Heart right ventricle (tissue), 16 donors: ENCODE results near the gene SLC4A5. TPM values are rescaled to one million over a fixed set of nuclear protein-coding genes. Genes with fewer than 3 reads are reported as not detected.

ENCODE experiments used
- ATAC-seq, 8 donors: fragments of 200-7000 bp; cut with Tn5 transposase; one replicate each; pipeline ENCODE4 v1.9.1; 2020; ENCODE audit warnings: mild to moderate bottlenecking in 8 of 8, moderate library complexity in 8 of 8, moderate number of reproducible peaks in 1 of 8
- DNase-seq, 2 donors: peaks; one replicate each; pipeline ENCODE4 v3.0.0-alpha.2; 2020
- H3K27ac ChIP-seq, 10 donors: fragments of 200-600 bp; sonication (generic) in 2 of 10; one replicate each; pipeline versions ENCODE4 v1.5.0 to v1.8.0; 2020 to 2022; ENCODE audit warnings: mild to moderate bottlenecking in 3 of 10
- H3K27me3 ChIP-seq, 7 donors: fragments of 200-600 bp; one replicate each; pipeline ENCODE4 v1.8.0; 2021 to 2022; ENCODE audit warnings: mild to moderate bottlenecking in 2 of 7
- H3K36me3 ChIP-seq, 9 donors: fragments of 200-600 bp; sonication (generic) in 1 of 9; one replicate each; pipeline versions ENCODE4 v1.5.0 to v1.8.0; 2020 to 2022; ENCODE audit warnings: mild to moderate bottlenecking in 2 of 9
- H3K4me1 ChIP-seq, 9 donors: fragments of 200-600 bp; sonication (generic) in 1 of 9; one replicate each; pipeline versions ENCODE4 v1.5.0 to v1.8.0; 2020 to 2022; ENCODE audit warnings: mild to moderate bottlenecking in 4 of 9
- H3K4me3 ChIP-seq, 10 donors: fragments of 200-600 bp; sonication (generic) in 2 of 10; one replicate each; pipeline versions ENCODE4 v1.5.0 to v1.8.0; 2020 to 2022; ENCODE audit warnings: mild to moderate bottlenecking in 7 of 10, moderate library complexity in 2 of 10
- H3K9me3 ChIP-seq, 11 donors: fragments of 200-600 bp in 10 of 11; sonication (generic) in 2 of 11; one replicate each; pipeline versions ENCODE4 v1.5.0 to v1.8.0; 2013 to 2022; ENCODE audit warnings: mild to moderate bottlenecking in 2 of 11, control low read depth in 1 of 11, moderate library complexity in 1 of 11
- WGBS, 2 donors: extraction: QIAGEN DNeasy Blood & Tissue Kit; methylation state at CpG; one replicate each; pipeline ENCODE4 v1.1.7; 2013; ENCODE audit warnings: inconsistent platforms in 1 of 2; 5-methylcytosine and 5-hydroxymethylcytosine counted together
- intact Hi-C, 10 donors: fragments of 100-400 bp; cut with DNase I; formaldehyde crosslinking; loops; one replicate each; pipeline versions ENCODE4 v1.11.1 to v1.14.2; 2022
- polyA plus RNA-seq, 2 donors: library from polyadenylated mRNA; stranded (reverse); fragments of 200-250 nt; gene quantifications; one replicate each; pipeline ENCODE4 v1.2.3, GENCODE V29; 2013
- total RNA-seq, 10 donors: library from RNA; stranded (reverse); fragmentation: NEBNext Ultra II Directional in 3 of 10; extraction: Animal tissue kit (Norgen Biotek cat#: 25700) in 3 of 10; gene quantifications; one replicate each; pipeline versions ENCODE4 v1.2.1 to v1.2.4, GENCODE V29; 2021 to 2023
- TF ChIP-seq, protein P1 (sequence below), 9 donors: fragments of 200-600 bp; sonication (generic) in 2 of 9; IDR thresholded peaks; one replicate each; pipeline versions ENCODE4 v1.5.0 to v1.8.0; 2021 to 2022; ENCODE audit warnings: antibody characterized with exemption in 9 of 9, mild to moderate bottlenecking in 5 of 9, moderate library complexity in 1 of 9
- donor health status: Arrhythmogenic right ventricular cardiomyopathy.
- donor health status: ischemic (EF 13 %, LVEDD 7.1; RV severe dilation, severe dysfunction).
- donor health status: healthy with polysubstance abuse.
- donor health status: DM: no; HTN: yes; CAD: no.
- donor health status: DM: no; HTN: no; CAD: no.
- donor health status: ischemic (EF 25% LVEDD 6.9; RV normal size, moderate dysfunction).
- donor health status: ischemic (EF 25% LVEDD 5.7; RV mildly dilated, moderate dysfunction).
- donor health status: healthy.
- donor health status: DM: yes; HTN: yes; CAD: no.
- donor health status: Ischemic cardiomyopathy.
- donor health status: ischemic (EF 35%, LVEDD 5.7; RV mildly dilated, moderate dysfunction).
- donor health status: nonischemic (EF 11% LVEDD 7.7; RV severe dilation, severe dysfunction).
- donor health status: DM: yes; HTN: yes; CAD: no.
- donor health status: PGD.
- donor health status: ischemic (EF 29% LVEDD 5.4; RV normal size, mild dysfunction).
- donor health status: nonischemic (EF 23%, LVEDD 6.1; RV moderate dilation, normal function).

The SLC4A5 gene
- total and polyA plus RNA-seq, 12 donors, result 0.43 to 4.6 (median 1.9) TPM

DNA sequence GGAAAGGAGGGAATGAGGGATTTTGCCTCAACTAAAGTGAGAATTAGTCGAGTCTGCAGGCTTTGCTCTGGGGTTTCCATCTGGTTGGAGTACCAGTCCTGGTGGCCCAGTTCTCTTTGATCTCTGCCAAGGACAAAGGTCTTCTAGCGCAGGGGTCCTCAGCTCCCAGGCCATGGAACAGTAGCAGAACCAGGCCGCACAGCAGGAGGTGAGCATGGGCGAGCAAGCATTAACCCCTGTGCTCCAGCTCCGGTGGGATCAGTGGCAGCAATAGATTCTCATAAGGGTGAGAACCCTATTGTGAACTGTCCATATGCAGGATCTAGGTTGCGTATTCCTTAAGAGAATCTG, 120.9 kb downstream of the SLC4A5 start:
- ATAC-seq (no peak), DNase-seq (no peak)
- Histone ChIP-seq H3K27ac (no peak overlapping the region), H3K4me3 (no peak overlapping the region), H3K9me3 (no peaks in the 10 kb centered on the region), H3K27me3 (no peaks in the 10 kb centered on the region), H3K36me3 (peaks cover 0 to 31% (median 0%) of the 10 kb centered on the region in 9 donors), H3K4me1 (peaks cover 0 to 19% (median 9%) of the 10 kb centered on the region in 9 donors)
- 92 to 97% methylated on average over 6 of the region's 6 CpGs for WGBS, 2 donors
- intact Hi-C loops, result no loop called here
- TF ChIP-seq, protein P1, sequence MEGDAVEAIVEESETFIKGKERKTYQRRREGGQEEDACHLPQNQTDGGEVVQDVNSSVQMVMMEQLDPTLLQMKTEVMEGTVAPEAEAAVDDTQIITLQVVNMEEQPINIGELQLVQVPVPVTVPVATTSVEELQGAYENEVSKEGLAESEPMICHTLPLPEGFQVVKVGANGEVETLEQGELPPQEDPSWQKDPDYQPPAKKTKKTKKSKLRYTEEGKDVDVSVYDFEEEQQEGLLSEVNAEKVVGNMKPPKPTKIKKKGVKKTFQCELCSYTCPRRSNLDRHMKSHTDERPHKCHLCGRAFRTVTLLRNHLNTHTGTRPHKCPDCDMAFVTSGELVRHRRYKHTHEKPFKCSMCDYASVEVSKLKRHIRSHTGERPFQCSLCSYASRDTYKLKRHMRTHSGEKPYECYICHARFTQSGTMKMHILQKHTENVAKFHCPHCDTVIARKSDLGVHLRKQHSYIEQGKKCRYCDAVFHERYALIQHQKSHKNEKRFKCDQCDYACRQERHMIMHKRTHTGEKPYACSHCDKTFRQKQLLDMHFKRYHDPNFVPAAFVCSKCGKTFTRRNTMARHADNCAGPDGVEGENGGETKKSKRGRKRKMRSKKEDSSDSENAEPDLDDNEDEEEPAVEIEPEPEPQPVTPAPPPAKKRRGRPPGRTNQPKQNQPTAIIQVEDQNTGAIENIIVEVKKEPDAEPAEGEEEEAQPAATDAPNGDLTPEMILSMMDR (IDR thresholded peaks at IDR 0.05), result no peak

DNA sequence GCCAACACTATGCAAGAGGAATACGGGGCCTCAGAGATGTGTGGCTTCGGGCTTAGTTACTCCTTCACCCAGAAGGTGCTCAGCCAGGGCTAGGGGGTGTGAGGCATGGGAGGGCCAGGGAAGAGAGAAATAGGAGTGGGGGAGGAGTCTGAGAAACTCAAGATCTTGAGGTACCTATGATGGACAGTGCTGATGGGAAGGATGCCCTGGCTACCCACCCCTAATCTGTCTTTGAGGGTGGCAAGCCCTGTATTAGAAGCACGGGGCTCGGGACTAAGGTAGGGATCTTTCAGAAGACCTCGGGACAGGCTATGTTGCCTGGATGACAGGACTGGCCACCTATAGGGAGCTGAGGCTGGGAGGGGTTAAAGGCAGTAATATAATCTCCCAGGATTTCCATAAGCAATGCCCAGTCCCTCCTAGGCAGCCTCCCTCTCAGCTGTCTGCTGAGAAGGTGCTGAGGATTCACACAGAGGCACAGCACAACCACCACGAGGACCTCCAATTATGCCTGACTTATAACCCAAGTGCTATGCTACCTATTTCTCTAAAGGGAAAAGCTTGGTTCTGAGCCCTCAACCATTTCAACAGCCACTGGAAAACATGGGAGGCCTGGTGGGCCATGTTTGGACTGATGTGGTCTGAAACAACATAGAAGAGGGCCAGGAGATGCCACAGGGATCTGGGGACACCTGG, 121.5 kb downstream of the SLC4A5 start:
- H3K4me1 ChIP-seq, result peaks cover 0 to 14% (median 8%) of the 10 kb centered on the region in 9 donors
- TF ChIP-seq, protein P1 (IDR thresholded peaks at IDR 0.05), result no peak
- peaks cover 0 to 36% (median 0%) of the 10 kb centered on the region in 9 donors for H3K36me3 ChIP-seq
- no peaks in the 10 kb centered on the region for H3K9me3 ChIP-seq
- H3K27ac ChIP-seq, result no peak overlapping the region
- DNase-seq (no peak), ATAC-seq (no peak)
- WGBS, 2 donors, result 92 to 94% methylated on average over 6 of the region's 6 CpGs
- H3K27me3 ChIP-seq, result no peaks in the 10 kb centered on the region
- no peak overlapping the region for H3K4me3 ChIP-seq
- intact Hi-C loops, result no loop called here

DNA sequence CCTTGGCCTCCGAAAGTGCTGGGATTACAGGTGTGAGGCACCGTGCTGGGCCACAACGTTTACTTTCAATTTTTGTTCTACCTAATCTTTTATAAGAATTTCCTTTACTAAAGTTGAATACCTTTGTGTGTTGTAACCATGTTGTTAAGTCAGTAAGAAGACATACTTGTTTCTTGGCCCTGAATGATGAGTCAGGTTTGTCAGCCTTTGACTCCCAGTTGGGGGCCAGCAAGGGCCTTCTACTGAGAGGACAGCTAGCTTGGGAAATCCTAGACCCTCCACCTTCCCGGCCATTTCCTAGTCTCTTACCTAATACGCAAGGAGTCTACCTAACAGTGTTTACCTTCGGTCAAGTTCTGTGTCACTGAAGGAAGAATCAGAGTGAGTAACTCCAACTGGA, 122.1 kb downstream of the SLC4A5 start:
- Histone ChIP-seq H3K4me3 (no peak overlapping the region), H3K27me3 (no peaks in the 10 kb centered on the region), H3K36me3 (peaks cover 0 to 43% (median 0%) of the 10 kb centered on the region in 9 donors), H3K27ac (no peak overlapping the region), H3K9me3 (no peaks in the 10 kb centered on the region), H3K4me1 (peaks cover 0 to 9% (median 2%) of the 10 kb centered on the region in 9 donors)
- no peak for DNase-seq
- intact Hi-C loops, result no loop called here
- TF ChIP-seq, protein P1 (IDR thresholded peaks at IDR 0.05), result no peak
- no peak for ATAC-seq
- WGBS, 2 donors, result 96% methylated on average over 6 of the region's 6 CpGs

DNA sequence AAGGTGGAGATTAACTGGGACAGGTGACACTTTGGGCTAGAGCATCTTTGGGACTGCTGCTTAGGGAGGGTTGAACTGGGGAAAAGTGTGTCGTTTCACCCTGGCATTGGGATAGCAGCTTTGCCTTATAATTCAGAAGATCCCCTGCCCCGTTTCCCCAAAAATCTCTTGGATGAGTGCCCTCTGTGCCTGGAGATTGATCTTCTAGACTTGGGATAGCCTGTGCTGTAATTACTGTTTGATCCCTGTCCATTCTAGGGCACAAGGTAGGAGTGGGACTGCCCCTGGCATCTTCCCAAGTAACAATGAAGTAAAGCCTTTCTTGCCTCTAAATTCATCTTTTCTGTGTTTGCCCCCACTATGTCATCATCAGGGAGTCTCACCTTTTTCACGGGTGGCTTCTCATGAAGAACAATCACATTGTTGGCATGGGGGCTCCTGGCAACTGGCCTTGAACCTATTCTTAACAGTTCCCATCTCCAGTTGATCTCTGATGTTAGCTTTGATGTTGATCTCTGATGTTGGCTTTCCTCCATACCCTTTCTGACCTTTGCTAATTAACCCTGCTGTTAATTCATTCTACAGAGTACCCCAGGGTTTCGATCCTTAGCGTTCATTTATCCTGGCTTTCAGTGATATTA, 123.2 kb downstream of the SLC4A5 start:
- WGBS, 2 donors, result 87 to 93% methylated on average over 5 of the region's 5 CpGs
- ATAC-seq (no peak), DNase-seq (no peak)
- peaks cover 0 to 54% (median 0%) of the 10 kb centered on the region in 9 donors for H3K36me3 ChIP-seq
- H3K27me3 ChIP-seq, result no peaks in the 10 kb centered on the region
- no peak overlapping the region for H3K27ac ChIP-seq
- H3K9me3 ChIP-seq, result no peaks in the 10 kb centered on the region
- H3K4me1 ChIP-seq, result peaks cover 0 to 9% (median 0%) of the 10 kb centered on the region in 9 donors
- H3K4me3 ChIP-seq, result no peak overlapping the region
- TF ChIP-seq, protein P1 (IDR thresholded peaks at IDR 0.05), result no peak
- intact Hi-C loops, result no loop called here
